ENCODE measurements around the gene GLT1D1.

DNA sequence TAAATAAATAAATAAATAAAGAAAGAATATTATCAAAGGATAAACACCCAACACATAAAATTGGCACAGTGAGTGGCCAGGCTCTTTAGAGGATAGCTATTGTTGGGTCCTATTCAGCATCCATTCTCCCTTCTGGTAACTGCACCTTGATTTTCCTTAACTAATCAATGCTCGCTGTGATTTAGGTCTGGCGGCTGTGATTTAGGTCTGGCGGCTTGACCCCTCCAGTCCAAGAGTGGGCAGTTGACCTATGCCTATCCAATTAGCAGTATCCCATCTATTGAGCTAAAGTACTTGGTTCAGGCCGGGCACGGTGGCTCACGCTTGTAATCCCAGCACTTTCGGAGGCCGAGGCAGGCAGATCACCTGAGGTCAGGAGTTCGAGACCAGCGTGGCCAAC is 19.9 kb upstream of the GLT1D1 start:
- TF ChIP-seq, protein P1, sequence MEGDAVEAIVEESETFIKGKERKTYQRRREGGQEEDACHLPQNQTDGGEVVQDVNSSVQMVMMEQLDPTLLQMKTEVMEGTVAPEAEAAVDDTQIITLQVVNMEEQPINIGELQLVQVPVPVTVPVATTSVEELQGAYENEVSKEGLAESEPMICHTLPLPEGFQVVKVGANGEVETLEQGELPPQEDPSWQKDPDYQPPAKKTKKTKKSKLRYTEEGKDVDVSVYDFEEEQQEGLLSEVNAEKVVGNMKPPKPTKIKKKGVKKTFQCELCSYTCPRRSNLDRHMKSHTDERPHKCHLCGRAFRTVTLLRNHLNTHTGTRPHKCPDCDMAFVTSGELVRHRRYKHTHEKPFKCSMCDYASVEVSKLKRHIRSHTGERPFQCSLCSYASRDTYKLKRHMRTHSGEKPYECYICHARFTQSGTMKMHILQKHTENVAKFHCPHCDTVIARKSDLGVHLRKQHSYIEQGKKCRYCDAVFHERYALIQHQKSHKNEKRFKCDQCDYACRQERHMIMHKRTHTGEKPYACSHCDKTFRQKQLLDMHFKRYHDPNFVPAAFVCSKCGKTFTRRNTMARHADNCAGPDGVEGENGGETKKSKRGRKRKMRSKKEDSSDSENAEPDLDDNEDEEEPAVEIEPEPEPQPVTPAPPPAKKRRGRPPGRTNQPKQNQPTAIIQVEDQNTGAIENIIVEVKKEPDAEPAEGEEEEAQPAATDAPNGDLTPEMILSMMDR (IDR thresholded peaks at IDR 0.05): no peak
- TF ChIP-seq EZH2 (IDR thresholded peaks at IDR 0.05): no peak
